Effector CD4-positive, alpha-beta T cell (primary cell): Measurements from ENCODE around the gene CTF1.
"Not testable (repeated sequence)": the region's sequence is repeated elsewhere in the genome, so short reads cannot be mapped to it uniquely, and the experiment has no call there.

Source experiments
- DNase-seq: peaks from one replicate; pipeline ENCODE4 v3.0.0-alpha.2; 2020
- total RNA-seq: gene quantifications from one replicate; lab custom pipeline; 2026; lab: John Stamatoyannopoulos, UW

Gene CTF1, protein sequence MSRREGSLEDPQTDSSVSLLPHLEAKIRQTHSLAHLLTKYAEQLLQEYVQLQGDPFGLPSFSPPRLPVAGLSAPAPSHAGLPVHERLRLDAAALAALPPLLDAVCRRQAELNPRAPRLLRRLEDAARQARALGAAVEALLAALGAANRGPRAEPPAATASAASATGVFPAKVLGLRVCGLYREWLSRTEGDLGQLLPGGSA
- 0.75 reads per million for total RNA-seq

DNA sequence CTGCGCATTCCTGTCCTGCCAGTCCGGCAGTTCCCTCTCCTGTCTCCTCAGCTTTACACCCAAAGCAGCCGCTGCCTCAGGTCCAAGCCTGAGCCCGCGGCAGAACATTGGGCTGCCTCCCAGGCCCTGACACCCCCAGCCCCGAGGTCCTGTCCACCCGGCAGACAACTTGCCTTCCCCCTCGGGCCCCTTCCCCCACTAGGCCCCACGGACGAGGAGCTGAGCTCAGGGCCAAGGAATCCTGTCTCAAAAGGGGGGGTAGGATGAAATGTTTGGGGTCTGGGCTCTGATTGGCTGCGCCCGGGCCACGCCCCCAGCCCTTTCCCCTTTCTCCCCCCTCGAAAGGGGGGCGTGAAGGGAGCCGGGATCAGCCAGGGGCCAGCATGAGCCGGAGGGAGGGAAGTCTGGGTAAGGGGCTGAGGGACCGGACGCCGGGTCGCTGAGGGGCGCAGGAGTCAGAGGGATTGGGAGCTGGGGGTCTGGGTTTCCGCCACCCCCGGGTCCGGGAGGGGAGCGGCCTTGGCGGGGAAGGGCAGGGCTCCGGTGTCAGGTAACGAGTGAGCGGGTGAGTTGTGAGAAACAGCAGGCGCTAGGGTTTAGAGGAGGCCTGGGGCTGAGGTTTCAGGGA, at the start of gene CTF1:
Gene CTF1, plus strand, starts transcription at position 354 of the 628 bp plus-strand sequence. Its CDS starts 30 bp downstream, at position 384.
- no peak for DNase-seq

- DNase-seq = no peak
Measured at GRCh38 chr16:30846649-30847402, 49.6 kb upstream of the CTF1 start.

GRCh38 chr16:30850246-30850645, 46.2 kb upstream of the CTF1 start:
- no peak for DNase-seq

DNA sequence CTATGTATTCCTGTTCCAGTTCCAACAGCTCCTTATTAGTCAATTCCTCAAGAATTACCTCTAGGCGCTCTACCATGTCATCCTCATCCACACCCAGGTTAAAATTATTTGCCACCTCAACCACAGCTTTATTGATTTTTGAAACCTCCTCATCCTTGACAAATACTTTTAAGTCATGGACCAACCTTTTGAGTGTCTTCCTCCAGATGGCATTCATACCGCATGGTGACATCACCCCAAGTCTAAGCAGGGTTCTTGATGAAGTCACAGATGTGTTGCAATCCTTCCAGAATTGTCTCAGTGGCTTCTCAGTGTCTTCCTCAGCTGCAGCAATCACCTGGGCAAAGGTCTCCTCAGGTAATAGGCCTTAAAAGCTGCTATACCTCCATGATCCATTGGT, 42.7 kb upstream of the CTF1 start:
- DNase-seq = no peak

- no peak for DNase-seq
Measured at GRCh38 chr16:30858111-30858495, 38.3 kb upstream of the CTF1 start.

DNA sequence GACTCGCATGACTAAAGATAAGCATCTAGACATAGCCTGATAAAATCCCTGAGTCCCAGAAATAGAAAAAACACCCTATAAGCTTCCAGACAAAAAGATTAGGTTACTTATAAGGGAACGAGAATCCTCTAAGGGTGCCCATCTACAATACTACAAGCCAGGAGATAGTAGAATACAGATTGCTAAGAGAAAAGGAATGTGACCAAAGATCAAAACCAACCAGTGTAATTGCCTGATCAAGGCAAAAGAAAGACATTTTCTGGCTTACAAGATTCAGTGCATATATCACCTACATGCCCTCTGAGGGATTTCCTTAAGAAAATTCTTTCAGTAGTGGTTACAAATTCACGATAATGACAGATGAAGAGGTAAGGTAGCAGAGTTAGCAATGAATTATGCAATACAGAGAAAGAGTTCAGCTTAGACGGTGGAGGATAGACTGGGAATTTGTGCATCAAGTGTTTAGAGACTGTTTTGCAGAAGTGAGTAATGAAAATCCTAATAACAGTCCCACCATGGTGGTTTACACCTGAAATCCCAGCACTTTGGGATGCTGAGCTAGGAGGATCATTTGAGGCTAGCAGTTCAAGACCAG, 37.5 kb upstream of the CTF1 start:
- no peak for DNase-seq

- DNase-seq = not testable (repeated sequence)
Measured at GRCh38 chr16:30860729-30861128, 35.7 kb upstream of the CTF1 start.

DNA sequence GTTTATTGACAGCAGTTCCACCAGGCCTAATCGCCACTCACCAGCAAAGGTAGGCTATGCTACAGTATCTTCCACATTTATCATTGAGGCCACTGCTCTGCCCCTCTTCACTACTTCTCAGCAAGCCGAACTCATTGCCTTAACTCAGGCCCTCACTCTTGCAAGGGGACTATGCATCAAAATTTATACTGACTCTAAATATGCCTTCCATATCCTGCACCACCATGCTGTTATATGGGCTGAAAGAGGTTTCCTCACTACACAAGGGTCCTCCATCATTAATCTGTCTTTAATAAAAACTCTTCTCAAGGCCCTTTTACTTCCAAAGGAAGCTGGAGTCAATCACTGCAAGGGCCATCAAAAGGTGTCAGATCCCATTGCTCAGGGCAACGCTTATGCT, 33.2 kb upstream of the CTF1 start:
- not testable (repeated sequence) for DNase-seq

GRCh38 chr16:30866031-30866430, 30.4 kb upstream of the CTF1 start:
- no peak for DNase-seq

GRCh38 chr16:30867747-30868146, 28.7 kb upstream of the CTF1 start:
- no peak for DNase-seq

DNA sequence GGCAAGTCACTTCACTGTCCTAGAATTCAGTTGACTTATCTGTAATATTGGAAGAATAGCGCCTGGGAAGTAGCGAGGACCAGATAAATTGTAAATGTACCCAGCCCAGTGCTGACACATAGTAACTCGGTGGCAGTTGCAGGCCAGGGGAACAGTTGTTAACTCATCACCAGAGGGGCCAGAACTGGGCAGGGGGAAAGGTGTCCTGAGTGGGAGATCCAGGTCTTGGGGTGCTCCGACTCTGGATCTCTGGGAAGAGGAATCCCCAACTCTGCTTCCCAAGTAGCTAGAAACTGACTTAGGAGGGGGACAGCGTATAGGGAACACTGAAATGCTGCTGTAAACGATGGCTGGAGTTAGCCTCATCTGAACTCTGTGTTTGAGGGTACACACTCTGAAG, 25.5 kb upstream of the CTF1 start:
- no peak for DNase-seq

GRCh38 chr16:30874244-30874820, 22.1 kb upstream of the CTF1 start:
- DNase-seq = no peak

GRCh38 chr16:30874821-30875717, 21.3 kb upstream of the CTF1 start:
- DNase-seq = peak; percentile 80

- no peak for DNase-seq
Measured at GRCh38 chr16:30875871-30876801, 20.3 kb upstream of the CTF1 start.

DNA sequence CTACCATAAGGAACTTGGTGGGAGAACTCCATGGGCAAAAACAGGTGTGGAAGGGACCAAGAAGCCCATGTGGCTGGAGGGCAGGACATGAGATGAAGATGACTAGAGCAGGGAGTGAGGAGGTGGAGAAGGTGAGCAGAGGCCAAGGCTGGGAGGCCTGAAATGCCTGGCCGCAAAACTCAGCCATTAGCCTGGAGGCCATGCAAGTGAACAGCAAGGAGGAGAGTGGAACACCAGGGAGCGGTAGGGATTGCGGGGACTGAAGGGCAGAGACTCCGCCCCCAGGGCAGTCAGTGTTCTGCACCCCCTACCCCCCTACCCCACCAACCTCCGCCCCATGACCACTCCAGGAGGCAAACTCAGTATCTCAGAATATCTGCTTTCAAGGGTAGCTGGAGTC, 19.5 kb upstream of the CTF1 start:
- DNase-seq = no peak

DNA sequence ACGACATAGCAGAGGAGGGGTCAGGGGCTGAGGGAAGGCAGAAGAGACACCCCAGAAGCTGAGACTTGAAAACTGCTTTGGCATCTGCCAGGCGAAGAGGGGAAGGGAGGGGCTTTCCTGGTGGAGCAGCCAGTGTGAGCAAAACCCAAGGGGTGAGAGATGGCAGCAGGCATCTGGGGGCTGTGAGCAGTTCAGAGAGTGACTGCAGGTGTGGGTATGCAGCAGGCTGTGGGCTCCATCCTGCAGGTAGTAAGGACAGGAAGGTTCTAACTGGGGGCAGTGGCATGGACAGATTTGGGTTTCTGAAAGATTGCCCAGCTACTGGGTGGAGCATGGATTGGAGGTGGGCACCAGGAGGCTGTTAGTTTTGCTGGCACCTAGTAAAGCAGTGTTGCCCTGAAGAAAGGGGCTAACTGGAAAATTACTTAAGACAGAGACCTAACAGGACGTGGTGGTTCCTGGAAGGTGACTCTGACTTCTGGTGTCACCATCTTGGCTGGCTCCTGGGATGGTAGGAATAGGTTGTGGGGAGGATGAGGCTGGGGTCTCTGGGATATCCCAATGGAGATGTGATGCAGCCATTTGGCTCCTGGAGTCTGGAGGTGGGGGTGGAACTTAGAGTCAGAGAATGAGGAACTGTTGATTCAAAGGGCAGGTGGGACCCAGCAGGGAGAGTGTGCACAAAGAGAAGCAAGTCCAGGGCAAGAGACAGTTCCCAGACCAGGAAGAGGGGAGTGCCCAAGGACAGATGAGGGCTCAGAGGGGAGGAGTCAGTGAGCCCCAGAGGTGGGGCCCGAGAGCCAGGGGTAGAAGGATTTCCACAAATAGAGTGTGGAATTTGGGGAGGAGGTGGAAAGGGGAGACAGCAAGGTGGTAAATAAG, 13.7 kb upstream of the CTF1 start:
- no peak for DNase-seq

DNA sequence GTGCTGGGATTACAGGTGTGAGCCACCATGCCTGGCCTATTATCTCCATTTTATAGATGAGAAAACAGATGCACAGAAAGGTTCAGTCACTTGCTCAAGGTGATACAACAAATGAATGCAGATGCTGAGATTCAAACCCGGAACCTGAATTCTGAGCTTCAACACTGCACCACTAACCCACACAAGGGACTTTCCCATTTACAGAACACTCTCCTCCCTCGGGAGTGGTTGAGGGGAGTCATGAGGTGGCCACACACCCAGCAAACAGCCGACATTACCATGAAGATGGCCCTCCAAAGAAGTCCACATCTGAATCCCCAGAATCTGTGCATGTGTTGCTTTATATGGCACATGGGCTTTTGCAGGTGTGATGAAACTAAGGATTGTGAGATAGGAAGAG, 11.7 kb upstream of the CTF1 start:
- DNase-seq = no peak

- DNase-seq = no peak
Measured at GRCh38 chr16:30885196-30885595, 11.2 kb upstream of the CTF1 start.

- DNase-seq = no peak
Measured at GRCh38 chr16:30886145-30886544, 10.3 kb upstream of the CTF1 start.

DNA sequence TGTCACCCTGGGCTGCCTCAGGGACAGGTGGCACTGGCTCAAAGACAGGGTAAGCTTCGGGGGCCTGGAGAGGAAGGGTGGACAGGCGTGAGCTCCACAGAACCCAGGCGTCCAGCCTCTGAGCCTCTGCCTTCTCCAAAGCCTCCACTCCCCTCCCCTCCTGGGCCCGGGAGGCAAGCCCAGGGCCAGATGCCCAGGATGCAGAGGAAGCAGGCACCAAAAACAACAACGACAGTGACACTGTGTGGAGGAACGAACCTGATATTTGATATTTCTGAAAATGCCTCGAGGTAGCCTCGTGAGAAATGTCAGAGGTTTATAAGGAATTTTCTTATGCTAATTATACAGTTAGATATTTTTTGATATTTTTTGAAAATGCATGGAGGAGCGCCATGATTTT, 8.5 kb upstream of the CTF1 start:
- no peak for DNase-seq
